Suppressor macrophage treated with lipopolysaccharide for 4 hours (primary cell): ENCODE data around the gene LCNL1.

ENCODE experiments used
- DNase-seq: peaks from one replicate; pipeline ENCODE4 v3.0.0-alpha.2; 2020

Gene LCNL1

GRCh38 chr9:136977223-136977622, 5.6 kb upstream of the LCNL1 start, which contains the start of gene PTGDS:
PTGDS (plus strand) TSS chr9:136977504; CDS start chr9:136977579, 75 bp downstream.
- DNase-seq: no peak

GRCh38 chr9:136977649-136978072, 5.1 kb upstream of the LCNL1 start:
- DNase-seq: no peak

- DNase-seq: peak; percentile 59
These were observed 4.5 kb upstream of the LCNL1 start for GRCh38 chr9:136978073-136978864.

- no peak for DNase-seq
These were observed 3.8 kb upstream of the LCNL1 start for GRCh38 chr9:136978865-136979544.

GRCh38 chr9:136979769-136980587, 2.8 kb upstream of the LCNL1 start:
- no peak for DNase-seq

- no peak for DNase-seq
These were observed 1.9 kb upstream of the LCNL1 start for GRCh38 chr9:136980669-136981478.

- DNase-seq: no peak
These were observed 1.1 kb upstream of the LCNL1 start for GRCh38 chr9:136981588-136982231.

- DNase-seq: no peak
These were observed 374 bp downstream of the LCNL1 start for GRCh38 chr9:136983167-136983566.

- DNase-seq: no peak
These were observed 992 bp downstream of the LCNL1 start for GRCh38 chr9:136983656-136984314.

- no peak for DNase-seq
These were observed 1.8 kb downstream of the LCNL1 start for GRCh38 chr9:136984464-136985026.

GRCh38 chr9:136985027-136985602, 2.3 kb downstream of the LCNL1 start:
- no peak for DNase-seq

- no peak for DNase-seq
These were observed 3.1 kb downstream of the LCNL1 start for GRCh38 chr9:136985853-136986252.

GRCh38 chr9:136988872-136989271, 6.1 kb downstream of the LCNL1 start:
- DNase-seq: no peak

GRCh38 chr9:136990242-136990911, 7.6 kb downstream of the LCNL1 start:
- DNase-seq: no peak

GRCh38 chr9:136991993-136992818, 9.4 kb downstream of the LCNL1 start, which contains the start of gene PAXX:
PAXX (plus strand) TSS chr9:136992422; CDS start chr9:136992444, 22 bp downstream.
- DNase-seq: peak; percentile 96

GRCh38 chr9:136992819-136993369, 10.1 kb downstream of the LCNL1 start:
- no peak for DNase-seq

GRCh38 chr9:136994180-136994887, 11.5 kb downstream of the LCNL1 start:
- DNase-seq: no peak

- DNase-seq: no peak
These were observed 12.1 kb downstream of the LCNL1 start for GRCh38 chr9:136994888-136995230.
